ENCODE data around the gene SLC25A15.
"Not testable (repeated sequence)": the region's sequence is repeated elsewhere in the genome, so short reads cannot be mapped to it uniquely, and the experiment has no call there.

Gene SLC25A15

GRCh38 chr13:40782971-40783370 lies 6.4 kb upstream of the SLC25A15 start:
- DNase-seq = not testable (repeated sequence)

GRCh38 chr13:40784540-40784939 lies 4.9 kb upstream of the SLC25A15 start:
- no peak for DNase-seq

- DNase-seq = no peak
Observed at GRCh38 chr13:40786568-40786996, 2.8 kb upstream of the SLC25A15 start.

- DNase-seq = no peak
Observed at GRCh38 chr13:40787062-40787461, 2.3 kb upstream of the SLC25A15 start.

GRCh38 chr13:40788540-40789274 lies 704 bp upstream of the SLC25A15 start:
- not testable (repeated sequence) for DNase-seq

GRCh38 chr13:40790154-40790616 lies 774 bp downstream of the SLC25A15 start:
- DNase-seq = no peak

GRCh38 chr13:40792284-40793051 lies 3.1 kb downstream of the SLC25A15 start:
- DNase-seq = no peak

- no peak for DNase-seq
Observed at GRCh38 chr13:40793339-40793738, 3.9 kb downstream of the SLC25A15 start.

- DNase-seq = no peak
Observed at GRCh38 chr13:40794414-40795368, 5.3 kb downstream of the SLC25A15 start.

- no peak for DNase-seq
Observed at GRCh38 chr13:40796649-40797048, 7.2 kb downstream of the SLC25A15 start.

- no peak for DNase-seq
Observed at GRCh38 chr13:40798380-40798779, 9.0 kb downstream of the SLC25A15 start.

- no peak for DNase-seq
Observed at GRCh38 chr13:40799508-40799907, 10.1 kb downstream of the SLC25A15 start.

GRCh38 chr13:40800559-40800958 lies 11.1 kb downstream of the SLC25A15 start:
- no peak for DNase-seq

GRCh38 chr13:40801255-40802217 lies 12.1 kb downstream of the SLC25A15 start:
- no peak for DNase-seq

GRCh38 chr13:40803316-40803715 lies 13.9 kb downstream of the SLC25A15 start:
- DNase-seq = no peak

GRCh38 chr13:40806241-40806640 lies 16.8 kb downstream of the SLC25A15 start:
- no peak for DNase-seq

GRCh38 chr13:40809471-40809870 lies 20.1 kb downstream of the SLC25A15 start:
- no peak for DNase-seq

GRCh38 chr13:40812102-40812501 lies 22.7 kb downstream of the SLC25A15 start:
- no peak for DNase-seq

- no peak for DNase-seq
Observed at GRCh38 chr13:40812724-40813445, 23.5 kb downstream of the SLC25A15 start.

GRCh38 chr13:40813667-40814454 lies 24.4 kb downstream of the SLC25A15 start:
- DNase-seq = no peak

Data from retina (tissue), 1 donor.